GM18502 (cell line): ENCODE results near the gene ARG2.

ENCODE experiments used
- ATAC-seq: cut with Tn5 transposase; IDR thresholded peaks from one replicate; pipeline ENCODE4 v1.9.1; 2021; ENCODE audit warnings: mild to moderate bottlenecking; ENCODE audit not compliant: unreplicated experiment, poor library complexity

Gene ARG2

DNA sequence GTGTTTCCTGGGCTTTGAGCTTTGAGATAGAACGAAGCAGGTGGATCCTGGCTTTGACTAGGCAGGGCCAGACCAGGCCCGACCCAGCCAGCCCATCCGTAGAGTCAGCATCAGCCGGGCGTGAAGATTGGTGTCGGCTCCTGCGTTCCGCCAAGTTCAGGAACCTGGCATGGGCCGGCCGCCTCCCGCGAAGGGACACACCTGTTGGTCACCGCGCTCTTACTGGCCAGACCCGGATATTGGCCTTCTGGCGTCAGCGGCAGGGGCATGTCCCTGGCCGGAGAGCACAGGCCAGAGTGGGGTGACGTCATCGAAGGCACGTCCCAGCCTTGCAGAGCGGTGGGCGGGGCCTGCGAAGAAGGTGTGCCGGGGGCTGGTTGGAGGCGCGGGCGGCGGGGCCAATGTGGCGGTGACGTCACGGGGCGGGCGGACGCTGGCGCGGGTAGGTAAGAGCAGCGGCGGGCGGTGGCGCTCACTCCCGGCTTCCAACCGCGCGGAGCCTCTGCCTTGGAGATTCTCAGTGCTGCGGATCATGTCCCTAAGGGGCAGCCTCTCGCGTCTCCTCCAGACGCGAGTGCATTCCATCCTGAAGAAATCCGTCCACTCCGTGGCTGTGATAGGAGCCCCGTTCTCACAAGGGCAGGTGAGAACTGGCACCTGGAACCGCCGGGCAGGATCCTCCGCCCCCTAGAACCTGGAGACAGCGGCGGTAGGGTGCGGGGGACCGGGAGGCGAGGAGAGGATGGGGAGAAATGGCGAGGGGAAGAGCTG, at the start of gene ARG2:
ARG2 (plus strand) TSS at position 475 of the 771 bp plus-strand sequence; CDS start at position 533, 58 bp downstream.
- ATAC-seq: peak; percentile 95

DNA sequence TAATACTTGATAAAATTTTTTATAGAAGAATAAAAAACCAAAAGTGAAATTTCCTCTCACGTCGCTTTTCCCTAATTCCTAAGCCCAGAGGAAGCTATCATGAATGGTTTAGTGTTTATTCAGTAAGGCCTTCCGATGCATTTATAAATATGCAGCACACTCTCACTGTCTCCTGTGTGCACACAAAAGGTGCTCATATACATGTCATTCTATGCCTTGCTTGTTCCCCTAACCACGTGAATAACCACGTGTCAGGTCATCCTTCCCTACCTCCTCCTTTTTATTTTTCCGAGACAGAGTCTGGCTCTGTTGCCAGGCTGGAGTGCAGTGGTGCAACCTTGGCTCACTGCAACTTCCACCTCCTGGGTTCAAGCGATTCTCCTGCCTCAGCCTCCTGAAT, 49.3 kb upstream of the ARG2 start:
- no peak for ATAC-seq

DNA sequence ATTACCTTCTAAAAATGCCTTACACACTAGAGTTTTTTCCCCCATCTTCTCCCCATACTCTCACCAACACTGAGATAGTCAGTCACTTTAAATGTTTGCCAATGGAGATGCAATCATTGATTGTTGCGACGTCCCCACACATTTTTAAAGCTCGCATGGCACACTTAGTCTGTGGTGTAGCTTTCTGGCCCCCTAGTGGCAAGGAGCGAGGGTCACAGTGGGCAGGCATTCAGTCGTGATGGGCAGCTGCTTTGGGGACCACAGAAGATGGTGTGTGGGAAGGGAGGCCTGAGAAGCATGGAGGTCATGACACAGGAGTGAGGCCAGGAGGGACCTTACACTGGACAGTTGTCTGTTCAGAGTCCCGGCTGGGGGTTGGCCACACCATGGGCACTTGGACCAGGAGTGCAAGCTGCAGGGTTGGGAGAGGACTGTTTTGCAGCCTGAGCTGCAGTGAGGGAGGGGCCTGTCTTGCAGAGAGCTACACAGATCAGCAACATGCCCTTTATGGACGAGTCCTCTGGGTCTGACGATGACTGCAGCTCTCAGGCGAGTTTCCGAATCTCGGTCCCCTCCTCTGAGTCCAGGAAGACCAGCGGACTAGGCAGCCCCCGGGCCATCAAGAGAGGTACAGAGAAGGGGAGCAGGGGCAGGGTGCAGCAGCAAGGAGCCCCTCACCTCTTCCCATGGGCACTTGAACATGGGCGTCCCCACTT, 48.3 kb upstream of the ARG2 start:
- ATAC-seq: peak; percentile 67

- no peak for ATAC-seq
These were observed 47.8 kb upstream of the ARG2 start for GRCh38 chr14:67571991-67572323.

DNA sequence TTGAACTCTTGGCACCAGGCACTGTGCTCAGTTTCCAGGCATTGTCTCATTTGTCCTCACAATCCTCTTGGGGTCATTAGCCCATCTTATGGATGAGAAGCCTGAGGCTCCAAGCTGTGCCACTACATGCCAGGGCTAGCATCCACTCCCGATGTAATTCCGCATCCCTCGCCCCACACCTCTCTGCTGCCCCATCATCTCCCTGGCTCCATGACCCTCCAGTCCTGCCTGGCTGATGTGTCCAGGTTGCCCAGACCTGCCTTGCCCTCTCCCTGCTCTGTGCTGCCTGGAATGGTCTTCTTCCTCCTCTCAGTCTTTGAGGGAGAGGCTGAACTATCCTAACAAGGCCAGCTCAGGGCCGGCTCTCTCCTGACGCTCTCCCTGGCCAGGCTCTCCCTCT, 47.1 kb upstream of the ARG2 start:
- no peak for ATAC-seq

DNA sequence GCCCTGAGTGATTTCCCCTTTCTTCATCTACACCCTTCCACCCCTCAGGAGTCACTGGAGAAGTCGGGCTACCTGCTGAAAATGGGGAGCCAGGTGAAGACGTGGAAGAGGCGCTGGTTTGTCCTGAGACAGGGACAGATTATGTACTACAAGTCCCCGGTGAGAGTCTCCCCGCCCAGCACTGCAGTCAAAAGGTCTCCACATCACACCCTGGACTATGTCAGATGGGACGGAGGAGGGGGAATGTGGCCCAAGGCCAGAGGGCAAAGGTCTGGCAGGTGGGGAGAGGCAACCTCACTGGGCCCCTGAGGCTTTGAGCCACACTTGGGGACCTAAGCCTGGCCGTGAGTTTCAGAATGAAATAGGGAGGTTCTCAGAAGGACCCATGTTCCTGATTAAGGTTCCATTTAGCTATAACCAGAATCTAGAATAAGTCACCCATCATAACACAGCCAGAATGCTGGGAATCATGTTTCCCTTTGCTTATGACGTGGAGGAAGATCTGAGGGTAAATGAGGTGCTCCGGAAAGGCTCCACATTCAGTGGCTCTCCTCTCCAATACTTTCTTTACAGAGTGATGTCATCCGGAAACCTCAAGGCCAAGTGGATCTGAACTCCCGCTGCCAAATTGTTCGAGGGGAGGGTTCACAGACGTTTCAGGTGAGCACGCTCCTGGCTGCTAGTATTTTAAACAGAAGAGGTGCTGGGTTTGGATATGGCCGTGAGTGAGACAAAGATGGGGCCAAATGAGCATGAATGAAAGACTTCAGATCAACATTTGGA, 46.3 kb upstream of the ARG2 start:
- no peak for ATAC-seq

DNA sequence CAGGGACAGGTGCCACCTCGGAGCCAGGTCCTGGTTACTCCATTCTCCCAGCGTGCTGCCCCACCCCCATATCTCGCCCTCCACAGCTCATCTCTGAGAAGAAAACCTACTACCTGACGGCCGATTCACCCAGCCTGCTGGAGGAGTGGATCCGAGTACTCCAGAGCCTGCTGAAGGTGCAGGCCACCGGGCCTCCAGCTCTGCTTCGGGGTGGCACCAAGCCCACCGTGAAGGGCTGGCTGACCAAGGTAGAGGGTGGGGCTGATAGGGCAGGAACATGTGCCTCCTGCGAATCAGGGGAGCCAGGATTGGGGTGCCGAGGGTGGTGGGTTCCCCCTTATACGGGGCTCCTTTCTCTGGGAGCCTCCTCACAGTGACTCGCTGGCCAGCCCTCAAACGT, 45.6 kb upstream of the ARG2 start:
- ATAC-seq: no peak

DNA sequence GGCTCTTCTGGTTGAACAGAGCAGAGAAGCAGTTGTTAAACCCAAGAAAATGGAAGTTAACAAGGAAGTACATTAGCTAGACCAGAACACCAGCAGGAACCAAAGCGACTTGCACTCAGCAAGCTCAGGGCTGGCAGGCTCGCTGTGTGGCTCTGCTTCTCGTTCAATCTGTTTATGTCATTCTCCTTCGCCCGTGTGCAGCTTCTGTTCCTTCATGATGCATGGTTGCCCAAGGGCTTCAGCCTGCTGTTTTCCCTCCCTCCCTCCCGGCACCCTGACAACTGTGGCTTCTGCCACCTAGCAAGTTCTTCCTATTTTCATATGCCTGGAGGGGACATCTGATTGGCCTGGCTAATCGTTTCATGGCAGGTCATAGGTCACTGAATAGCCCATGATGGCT, 44.9 kb upstream of the ARG2 start:
- ATAC-seq: no peak

GRCh38 chr14:67575684-67576083, 44.0 kb upstream of the ARG2 start:
- ATAC-seq: no peak

- no peak for ATAC-seq
These were observed 43.3 kb upstream of the ARG2 start for GRCh38 chr14:67576216-67576955.

GRCh38 chr14:67577181-67577808, 42.4 kb upstream of the ARG2 start:
- no peak for ATAC-seq

GRCh38 chr14:67577909-67578749, 41.6 kb upstream of the ARG2 start:
- ATAC-seq: no peak

GRCh38 chr14:67579040-67579439, 40.7 kb upstream of the ARG2 start:
- ATAC-seq: no peak

DNA sequence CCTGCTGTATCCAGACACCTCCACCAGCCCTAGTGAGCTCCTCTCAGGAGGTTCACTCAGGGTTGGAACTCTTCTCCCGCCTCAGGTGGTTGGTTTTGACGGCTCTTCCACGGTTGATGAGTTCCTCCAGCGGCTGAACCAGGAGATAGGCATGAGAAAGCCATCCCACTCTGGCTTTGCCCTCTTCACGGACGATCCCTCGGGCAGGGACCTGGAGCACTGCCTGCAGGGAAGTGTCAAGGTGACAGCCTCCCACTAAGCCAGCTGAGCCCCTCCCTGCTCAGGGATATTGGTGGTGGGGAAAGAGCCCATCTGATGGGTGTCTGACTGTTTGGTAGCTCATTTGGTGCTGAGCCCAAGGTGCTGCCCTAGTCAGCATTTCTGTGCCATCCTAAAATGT, 40.1 kb upstream of the ARG2 start:
- no peak for ATAC-seq

DNA sequence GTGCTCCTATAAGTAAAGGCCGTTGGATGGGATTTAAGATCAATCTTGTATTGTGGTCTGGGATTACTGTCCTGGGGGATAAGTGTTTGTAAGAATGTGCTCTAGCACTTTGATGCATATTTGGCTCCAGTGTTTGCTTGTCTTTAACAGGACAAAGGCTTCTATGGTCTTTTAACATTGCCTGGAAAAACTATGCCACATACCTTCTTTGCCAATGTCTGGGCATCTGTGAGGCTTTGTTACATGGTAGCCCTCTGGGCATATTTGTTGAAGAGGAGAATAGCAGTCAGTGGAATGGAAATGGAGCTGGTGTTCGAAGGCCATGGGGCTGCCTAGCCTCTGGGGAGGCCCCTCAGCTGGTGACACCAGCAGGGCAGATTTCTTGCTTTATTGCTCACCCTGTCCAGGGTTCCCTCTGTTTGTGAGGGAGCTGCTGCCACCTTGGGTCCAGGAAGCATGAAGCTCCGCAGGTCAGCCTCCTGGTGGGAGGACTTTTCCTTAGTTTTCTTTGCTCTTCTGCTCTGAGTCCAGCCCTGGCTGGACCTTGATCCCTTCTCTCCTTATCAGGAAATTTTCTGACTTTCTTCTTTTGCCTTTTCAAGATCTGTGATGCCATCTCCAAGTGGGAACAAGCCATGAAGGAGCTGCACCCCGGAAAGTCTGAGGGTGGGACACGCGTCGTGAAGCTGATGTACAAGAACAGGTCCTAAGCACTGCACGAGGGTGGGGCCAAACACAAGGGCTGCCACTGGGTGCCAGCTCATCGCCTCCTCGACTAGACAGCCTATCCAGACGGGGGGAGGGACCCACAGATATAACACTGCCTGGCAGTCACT, 39.2 kb upstream of the ARG2 start:
- no peak for ATAC-seq

DNA sequence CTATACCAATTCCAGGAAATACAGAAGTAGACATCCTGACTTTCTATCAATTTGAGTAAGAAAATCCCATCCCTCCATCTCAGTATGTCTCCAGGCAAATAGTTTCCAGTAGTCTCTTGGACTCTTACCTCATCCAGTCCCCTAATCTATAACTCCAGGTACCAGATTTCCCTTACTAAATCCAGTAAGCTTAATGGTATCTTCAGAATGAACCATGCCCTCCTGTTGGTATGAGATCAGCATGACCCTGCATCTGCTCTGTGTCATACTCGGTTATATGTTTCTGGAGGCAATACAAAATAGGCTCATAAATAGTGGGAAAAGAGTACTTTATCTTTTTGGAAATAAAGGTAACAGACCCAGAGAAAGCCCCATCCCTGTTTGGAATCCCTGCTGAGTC, 38.1 kb upstream of the ARG2 start:
- no peak for ATAC-seq

DNA sequence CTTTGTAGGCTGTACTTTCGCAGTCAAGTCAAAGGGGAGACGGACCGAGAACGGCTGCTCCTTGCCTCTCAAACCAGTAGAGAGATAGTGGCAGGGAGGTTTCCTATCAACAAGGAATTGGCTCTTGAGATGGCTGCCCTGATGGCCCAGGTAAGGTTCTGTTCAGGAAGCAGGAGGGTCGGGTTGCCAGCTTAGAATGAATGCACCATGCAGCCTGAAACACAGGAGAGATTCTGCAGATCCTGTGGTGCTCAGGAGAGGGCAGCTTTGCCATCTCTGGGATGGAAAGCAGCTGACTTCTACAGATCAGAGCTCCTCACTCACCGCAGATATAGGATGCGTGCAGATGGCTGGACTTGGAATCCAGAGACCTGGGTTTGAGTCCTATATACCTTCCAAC, 37.7 kb upstream of the ARG2 start:
- no peak for ATAC-seq
